Mesenchymal stem cell (in vitro differentiated cells and primary cell): ENCODE results near the gene ANKRD40.
A peak's percentile ranks its signal among the peaks of the same experiment; 100 is the strongest.

Source experiments
- DNase-seq: peaks from one replicate; pipeline ENCODE4 v3.0.0-alpha.2; 2013
- H2AFZ ChIP-seq: one replicate; pipeline ENCODE4 v1.6.1; 2013; ENCODE audit warnings: low read depth, mild to moderate bottlenecking, control low read depth, inconsistent platforms, low read length, moderate library complexity
- H2AK5ac ChIP-seq: 2 replicates; pipeline ENCODE4 v1.6.1; 2013; ENCODE audit warnings: low read length, moderate library complexity, mild to moderate bottlenecking, inconsistent platforms; ENCODE audit not compliant: severe bottlenecking
- H2BK120ac ChIP-seq: one replicate; pipeline ENCODE4 v1.6.1; 2013; ENCODE audit warnings: low read depth, mild to moderate bottlenecking, inconsistent platforms, low read length, moderate library complexity
- H2BK12ac ChIP-seq, 2 experiments: one replicate each; pipeline ENCODE4 v1.6.1; 2013; ENCODE audit warnings: inconsistent platforms in 2 of 2, low read length in 2 of 2, mild to moderate bottlenecking in 2 of 2, moderate library complexity in 2 of 2, control low read depth in 1 of 2
- H2BK15ac ChIP-seq: one replicate; pipeline ENCODE4 v1.6.1; 2013; ENCODE audit warnings: mild to moderate bottlenecking, low read depth, inconsistent platforms; ENCODE audit not compliant: poor library complexity, severe bottlenecking
- H2BK5ac ChIP-seq: 2 replicates; pipeline ENCODE4 v1.6.1; 2013; ENCODE audit warnings: low read depth, mild to moderate bottlenecking, low read length, control low read depth, inconsistent platforms; ENCODE audit not compliant: poor library complexity, severe bottlenecking
- H3K14ac ChIP-seq, 2 experiments: one replicate each; pipeline ENCODE4 v1.6.1; 2013; ENCODE audit warnings: inconsistent platforms in 2 of 2, low read length in 2 of 2, control low read depth in 1 of 2, mild to moderate bottlenecking in 1 of 2, moderate library complexity in 1 of 2
- H3K18ac ChIP-seq, 2 experiments: one replicate each; pipeline ENCODE4 v1.6.1; 2013; ENCODE audit warnings: inconsistent platforms in 2 of 2, low read length in 2 of 2, control low read depth in 1 of 2, low read depth in 1 of 2, mild to moderate bottlenecking in 1 of 2
- H3K23ac ChIP-seq, 2 experiments: one replicate each; pipeline ENCODE4 v1.6.1; 2013; ENCODE audit warnings: inconsistent platforms in 2 of 2, low read length in 2 of 2, mild to moderate bottlenecking in 2 of 2, moderate library complexity in 2 of 2, control low read depth in 1 of 2
- H3K27ac ChIP-seq: 2 replicates; pipeline ENCODE4 v1.5.1; 2013; ENCODE audit warnings: mild to moderate bottlenecking, moderate library complexity, low read length, control low read depth, inconsistent platforms; ENCODE audit not compliant: poor library complexity, severe bottlenecking
- H3K27me3 ChIP-seq, 2 experiments: 2 replicates each; pipeline versions ENCODE4 v1.6.1 to v1.7.0; 2013; ENCODE audit warnings: low read length in 2 of 2, mild to moderate bottlenecking in 2 of 2, moderate library complexity in 2 of 2, control low read depth in 1 of 2, inconsistent platforms in 1 of 2; ENCODE audit not compliant: control insufficient read depth in 1 of 2, insufficient read depth in 1 of 2
- H3K36me3 ChIP-seq, 2 experiments: 2 replicates each; pipeline versions ENCODE4 v1.6.1 to v1.7.0; 2013; ENCODE audit warnings: low read length in 2 of 2, control low read depth in 1 of 2, inconsistent platforms in 1 of 2, low read depth in 1 of 2, mild to moderate bottlenecking in 1 of 2; ENCODE audit not compliant: insufficient read depth in 2 of 2, control insufficient read depth in 1 of 2
- H3K4ac ChIP-seq, 2 experiments: one replicate each; pipeline ENCODE4 v1.6.1; 2013; ENCODE audit warnings: inconsistent platforms in 2 of 2, low read length in 2 of 2, mild to moderate bottlenecking in 2 of 2, moderate library complexity in 2 of 2, control low read depth in 1 of 2, low read depth in 1 of 2
- H3K4me1 ChIP-seq: 2 replicates; pipeline ENCODE4 v1.6.1; 2013; ENCODE audit warnings: low read depth, low read length, control low read depth; ENCODE audit not compliant: control insufficient read depth, insufficient read depth
- H3K4me2 ChIP-seq: 2 replicates; pipeline ENCODE4 v1.6.1; 2013; ENCODE audit warnings: low read length, mild to moderate bottlenecking, inconsistent platforms; ENCODE audit not compliant: poor library complexity, severe bottlenecking
- H3K4me3 ChIP-seq, 2 experiments: 2 replicates each; pipeline versions ENCODE4 v1.5.1 to v1.7.0; 2013; ENCODE audit warnings: low read length in 2 of 2, mild to moderate bottlenecking in 2 of 2, control low read depth in 1 of 2, low read depth in 1 of 2; ENCODE audit not compliant: insufficient read depth in 1 of 2
- H3K79me1 ChIP-seq: replicated peaks from 2 replicates; pipeline ENCODE4 v1.6.1; 2013; ENCODE audit warnings: mild to moderate bottlenecking, control low read depth, low read length, inconsistent platforms; ENCODE audit not compliant: poor library complexity, severe bottlenecking
- H3K9ac ChIP-seq: 2 replicates; pipeline ENCODE4 v1.7.0; 2013; ENCODE audit warnings: mild to moderate bottlenecking, low read length, moderate library complexity
- H3K9me3 ChIP-seq: 2 replicates; pipeline ENCODE4 v1.7.0; 2013; ENCODE audit warnings: mild to moderate bottlenecking, low read length; ENCODE audit not compliant: control insufficient read depth
- H4K8ac ChIP-seq: one replicate; pipeline ENCODE4 v1.6.1; 2013; ENCODE audit warnings: inconsistent platforms, mild to moderate bottlenecking, low read length, moderate library complexity
- H4K91ac ChIP-seq: one replicate; pipeline ENCODE4 v1.6.1; 2013; ENCODE audit warnings: mild to moderate bottlenecking, low read length, inconsistent platforms
- WGBS: methylation state at CpG from one replicate; pipeline ENCODE4 v1.1.7; 2013; ENCODE audit warnings: mixed read lengths; 5-methylcytosine and 5-hydroxymethylcytosine counted together

ANKRD40 gene

GRCh38 chr17:50687200-50688066 is 20.3 kb downstream of the ANKRD40 start:
- Histone ChIP-seq H2AK5ac (peak overlapping the region; percentile 42), H3K4ac (no peak overlapping the region), H2BK12ac (peak overlapping the region in 1 of 2 experiments; percentile 15), H3K4me1 (peaks cover 59% of the 10 kb centered on the region), H3K36me3 (peaks cover 0 to 9% of the 10 kb centered on the region in 2 experiments), H2BK15ac (no peak overlapping the region), H3K4me3 (peak overlapping the region in 1 of 2 experiments; percentile 34), H4K8ac (peak overlapping the region; percentile 56), H2AFZ (no peak overlapping the region), H3K27me3 (no peaks in the 10 kb centered on the region), H3K9ac (peak overlapping the region; percentile 11), H3K27ac (peak overlapping the region; percentile 51), H3K14ac (no peak overlapping the region), H3K4me2 (no peak overlapping the region), H3K9me3 (no peaks in the 10 kb centered on the region), H2BK5ac (no peak overlapping the region), H2BK120ac (no peak overlapping the region), H3K23ac (no peak overlapping the region), H3K18ac (peak overlapping the region in 1 of 2 experiments; percentile 14), H4K91ac (no peak overlapping the region), H3K79me1 (peaks cover 3% of the 10 kb centered on the region)
- WGBS: 87% methylated on average over 16 of the region's 16 CpGs
- no peak for DNase-seq

- Histone ChIP-seq H2BK5ac (no peak overlapping the region), H3K9ac (peak overlapping the region; percentile 11), H2BK15ac (no peak overlapping the region), H2AK5ac (peak overlapping the region; percentile 42), H3K4me3 (peak overlapping the region in 1 of 2 experiments; percentile 34), H3K14ac (no peak overlapping the region), H3K9me3 (no peaks in the 10 kb centered on the region), H3K18ac (peak overlapping the region; percentile 14 to 57), H2AFZ (no peak overlapping the region), H4K8ac (peak overlapping the region; percentile 21), H3K23ac (no peak overlapping the region), H3K79me1 (peaks cover 3% of the 10 kb centered on the region), H3K4me2 (no peak overlapping the region), H3K4me1 (peaks cover 57% of the 10 kb centered on the region), H3K4ac (no peak overlapping the region), H2BK120ac (no peak overlapping the region), H2BK12ac (no peak overlapping the region), H4K91ac (no peak overlapping the region), H3K27ac (peak overlapping the region; percentile 51), H3K36me3 (peaks cover 0 to 2% of the 10 kb centered on the region in 2 experiments), H3K27me3 (no peaks in the 10 kb centered on the region)
- DNase-seq: peak; percentile 72
- 35% methylated on average over 13 of the region's 14 CpGs for WGBS
Measured at GRCh38 chr17:50686494-50687199, 21.1 kb downstream of the ANKRD40 start.

GRCh38 chr17:50685691-50686493 is 21.8 kb downstream of the ANKRD40 start:
- Histone ChIP-seq H3K14ac (no peak overlapping the region), H3K9ac (no peak overlapping the region)

More at GRCh38 chr17:50685691-50686493, 21.8 kb downstream of the ANKRD40 start:
- DNase-seq: no peak
- H3K27ac ChIP-seq: peak overlapping the region; percentile 51
- H3K18ac ChIP-seq: no peak overlapping the region
- no peak overlapping the region for H4K8ac ChIP-seq
- WGBS: 93% methylated on average over 17 of the region's 17 CpGs
- peak overlapping the region; percentile 85 for H2AK5ac ChIP-seq
- no peak overlapping the region for H3K23ac ChIP-seq
- H3K4me1 ChIP-seq: peaks cover 60% of the 10 kb centered on the region
- H3K4me3 ChIP-seq: peak overlapping the region in 1 of 2 experiments; percentile 34
- H2AFZ ChIP-seq: no peak overlapping the region
- H4K91ac ChIP-seq: no peak overlapping the region
- H3K79me1 ChIP-seq: no peaks in the 10 kb centered on the region
- no peak overlapping the region for H3K4me2 ChIP-seq
- no peak overlapping the region for H2BK5ac ChIP-seq
- no peak overlapping the region for H2BK120ac ChIP-seq
- H3K4ac ChIP-seq: no peak overlapping the region
- no peaks in the 10 kb centered on the region for H3K27me3 ChIP-seq
- H3K9me3 ChIP-seq: no peaks in the 10 kb centered on the region
- H2BK12ac ChIP-seq: peak overlapping the region in 1 of 2 experiments; percentile 56
- no peak overlapping the region for H2BK15ac ChIP-seq
- no peaks in the 10 kb centered on the region for H3K36me3 ChIP-seq
